GM12891 (cell line): Measurements from ENCODE around the gene ACSL3.

ENCODE experiments used
- PAX5 ChIP-seq: IDR thresholded peaks from 2 replicates; pipeline ENCODE4 v1.6.1; 2011; ENCODE audit warnings: low read length, moderate library complexity, mild to moderate bottlenecking; ENCODE audit not compliant: insufficient read depth, severe bottlenecking
- POLR2A ChIP-seq: IDR thresholded peaks from 2 replicates; pipeline ENCODE4 v1.6.1; 2011; ENCODE audit warnings: low read depth, low read length, control low read depth
- POLR2AphosphoS5 ChIP-seq: IDR thresholded peaks from 2 replicates; pipeline ENCODE4 v1.6.1; 2011; ENCODE audit warnings: low read depth, low read length, control low read depth
- POU2F2 ChIP-seq: IDR thresholded peaks from 2 replicates; pipeline ENCODE4 v1.6.1; 2011; ENCODE audit warnings: low read depth, mild to moderate bottlenecking, control low read depth, low read length, moderate library complexity
- SPI1 ChIP-seq: IDR thresholded peaks from 2 replicates; pipeline ENCODE4 v1.6.1; 2011; ENCODE audit warnings: low read depth, low read length, control low read depth
- TAF1 ChIP-seq: IDR thresholded peaks from 2 replicates; pipeline ENCODE4 v1.6.1; 2011; ENCODE audit warnings: low read depth, low read length, control low read depth

GRCh38 chr2:222978850-222979249 is 118.0 kb downstream of the ACSL3 start:
- TF ChIP-seq TAF1 (no peak), POLR2AphosphoS5 (no peak), POLR2A (no peak), SPI1 (no peak), POU2F2 (no peak), PAX5 (no peak)
